Keratinocyte (primary cell): ENCODE measurements around the gene KAT8.

ENCODE experiments used
- EZH2 ChIP-seq: IDR thresholded peaks from one replicate; pipeline ENCODE4 v1.6.1; 2012; ENCODE audit warnings: inconsistent platforms, mild to moderate bottlenecking, low read length, moderate library complexity
- TF ChIP-seq, protein P1 (sequence below), 3 experiments: IDR thresholded peaks in 1 of 3; conservative IDR thresholded peaks in 1 of 3; optimal IDR thresholded peaks in 1 of 3; 2 replicates in 2 of 3; 3 replicates in 1 of 3; pipeline versions ENCODE3 to v1.5.1; 2011; ENCODE audit warnings: low read length in 3 of 3, mild to moderate bottlenecking in 3 of 3, moderate library complexity in 2 of 3, control low read depth in 1 of 3, inconsistent platforms in 1 of 3; ENCODE audit not compliant: insufficient read depth in 2 of 3; ENCODE audit errors: extremely low read depth in 1 of 3

- TF ChIP-seq, protein P1, sequence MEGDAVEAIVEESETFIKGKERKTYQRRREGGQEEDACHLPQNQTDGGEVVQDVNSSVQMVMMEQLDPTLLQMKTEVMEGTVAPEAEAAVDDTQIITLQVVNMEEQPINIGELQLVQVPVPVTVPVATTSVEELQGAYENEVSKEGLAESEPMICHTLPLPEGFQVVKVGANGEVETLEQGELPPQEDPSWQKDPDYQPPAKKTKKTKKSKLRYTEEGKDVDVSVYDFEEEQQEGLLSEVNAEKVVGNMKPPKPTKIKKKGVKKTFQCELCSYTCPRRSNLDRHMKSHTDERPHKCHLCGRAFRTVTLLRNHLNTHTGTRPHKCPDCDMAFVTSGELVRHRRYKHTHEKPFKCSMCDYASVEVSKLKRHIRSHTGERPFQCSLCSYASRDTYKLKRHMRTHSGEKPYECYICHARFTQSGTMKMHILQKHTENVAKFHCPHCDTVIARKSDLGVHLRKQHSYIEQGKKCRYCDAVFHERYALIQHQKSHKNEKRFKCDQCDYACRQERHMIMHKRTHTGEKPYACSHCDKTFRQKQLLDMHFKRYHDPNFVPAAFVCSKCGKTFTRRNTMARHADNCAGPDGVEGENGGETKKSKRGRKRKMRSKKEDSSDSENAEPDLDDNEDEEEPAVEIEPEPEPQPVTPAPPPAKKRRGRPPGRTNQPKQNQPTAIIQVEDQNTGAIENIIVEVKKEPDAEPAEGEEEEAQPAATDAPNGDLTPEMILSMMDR (optimal IDR thresholded peaks at IDR 0.05 in 1 of 3, IDR thresholded peaks at IDR 0.05 in 1 of 3, conservative IDR thresholded peaks at IDR 0.05 in 1 of 3; ENCODE audit: extremely low read depth in 1 of 3, insufficient read depth in 2 of 3, low read length in 3 of 3): no peak
- TF ChIP-seq EZH2: no peak
Measured at GRCh38 chr16:31157136-31157535, 39.7 kb downstream of the KAT8 start.
